ENCODE results near the gene SUGCT. TPM values are rescaled to one million over a fixed set of nuclear protein-coding genes. Genes with fewer than 3 reads are reported as not detected.

Gene SUGCT
- total RNA-seq, 2 experiments from 2014 or later = 2.3 to 2.9 TPM

- Mint-ChIP-seq H3K4me1 (no peaks in the 10 kb centered on the region), H3K27me3 (no peaks in the 10 kb centered on the region), H3K4me3 (no peak overlapping the region), H3K27ac (no peak overlapping the region), H3K9me3 (no peaks in the 10 kb centered on the region), H3K36me3 (no peaks in the 10 kb centered on the region)
- no peak for DNase-seq
Observed at GRCh38 chr7:40722242-40722641, 587.4 kb downstream of the SUGCT start.

- H3K27ac Mint-ChIP-seq = no peak overlapping the region
- no peaks in the 10 kb centered on the region for H3K4me1 Mint-ChIP-seq
- no peaks in the 10 kb centered on the region for H3K9me3 Mint-ChIP-seq
- H3K36me3 Mint-ChIP-seq = no peaks in the 10 kb centered on the region
- H3K27me3 Mint-ChIP-seq = no peaks in the 10 kb centered on the region
- no peak for DNase-seq
- no peak overlapping the region for H3K4me3 Mint-ChIP-seq
Observed at GRCh38 chr7:40723829-40724228, 589.0 kb downstream of the SUGCT start.

GRCh38 chr7:40726559-40726958 is 591.8 kb downstream of the SUGCT start:
- H3K4me3 Mint-ChIP-seq = no peak overlapping the region
- H3K27me3 Mint-ChIP-seq = no peaks in the 10 kb centered on the region
- H3K27ac Mint-ChIP-seq = no peak overlapping the region
- no peak for DNase-seq
- H3K9me3 Mint-ChIP-seq = no peaks in the 10 kb centered on the region
- no peaks in the 10 kb centered on the region for H3K36me3 Mint-ChIP-seq
- H3K4me1 Mint-ChIP-seq = no peaks in the 10 kb centered on the region

GRCh38 chr7:40733114-40733513 is 598.3 kb downstream of the SUGCT start:
- Mint-ChIP-seq H3K9me3 (peaks cover 2% of the 10 kb centered on the region), H3K4me3 (no peak overlapping the region)
- no peak for DNase-seq

GRCh38 chr7:40733578-40733977 is 598.8 kb downstream of the SUGCT start:
- Mint-ChIP-seq H3K27me3 (no peaks in the 10 kb centered on the region), H3K9me3 (peaks cover 2% of the 10 kb centered on the region), H3K36me3 (no peaks in the 10 kb centered on the region), H3K4me3 (no peak overlapping the region), H3K27ac (no peak overlapping the region), H3K4me1 (peaks cover 13% of the 10 kb centered on the region)
- no peak for DNase-seq

More at GRCh38 chr7:40733114-40733513, 598.3 kb downstream of the SUGCT start:
- Mint-ChIP-seq H3K36me3 (no peaks in the 10 kb centered on the region), H3K27me3 (no peaks in the 10 kb centered on the region), H3K4me1 (peaks cover 13% of the 10 kb centered on the region), H3K27ac (no peak overlapping the region)

GRCh38 chr7:40739257-40739656 is 604.5 kb downstream of the SUGCT start:
- no peak for DNase-seq
- H3K36me3 Mint-ChIP-seq = no peaks in the 10 kb centered on the region
- H3K4me3 Mint-ChIP-seq = no peak overlapping the region
- no peaks in the 10 kb centered on the region for H3K27me3 Mint-ChIP-seq
- H3K27ac Mint-ChIP-seq = no peak overlapping the region
- H3K9me3 Mint-ChIP-seq = peaks cover 2% of the 10 kb centered on the region
- H3K4me1 Mint-ChIP-seq = no peaks in the 10 kb centered on the region

- Mint-ChIP-seq H3K4me1 (no peaks in the 10 kb centered on the region), H3K27me3 (no peaks in the 10 kb centered on the region), H3K27ac (no peak overlapping the region), H3K36me3 (no peaks in the 10 kb centered on the region), H3K9me3 (no peaks in the 10 kb centered on the region), H3K4me3 (no peak overlapping the region)
- DNase-seq = no peak
Observed at GRCh38 chr7:40742270-40742669, 607.5 kb downstream of the SUGCT start.

- H3K4me3 Mint-ChIP-seq = no peak overlapping the region
- H3K9me3 Mint-ChIP-seq = no peaks in the 10 kb centered on the region
- H3K4me1 Mint-ChIP-seq = no peaks in the 10 kb centered on the region
- no peak for DNase-seq
- H3K27me3 Mint-ChIP-seq = no peaks in the 10 kb centered on the region
- no peaks in the 10 kb centered on the region for H3K36me3 Mint-ChIP-seq
- no peak overlapping the region for H3K27ac Mint-ChIP-seq
Observed at GRCh38 chr7:40746841-40747556, 612.2 kb downstream of the SUGCT start.

- no peaks in the 10 kb centered on the region for H3K36me3 Mint-ChIP-seq
- H3K27ac Mint-ChIP-seq = no peak overlapping the region
- no peak for DNase-seq
- no peaks in the 10 kb centered on the region for H3K27me3 Mint-ChIP-seq
- no peaks in the 10 kb centered on the region for H3K9me3 Mint-ChIP-seq
- no peak overlapping the region for H3K4me3 Mint-ChIP-seq
- H3K4me1 Mint-ChIP-seq = no peaks in the 10 kb centered on the region
Observed at GRCh38 chr7:40747856-40748255, 613.1 kb downstream of the SUGCT start.

- no peaks in the 10 kb centered on the region for H3K9me3 Mint-ChIP-seq
- no peak for DNase-seq
- no peak overlapping the region for H3K4me3 Mint-ChIP-seq
- H3K36me3 Mint-ChIP-seq = no peaks in the 10 kb centered on the region
- no peaks in the 10 kb centered on the region for H3K4me1 Mint-ChIP-seq
- no peaks in the 10 kb centered on the region for H3K27me3 Mint-ChIP-seq
- H3K27ac Mint-ChIP-seq = no peak overlapping the region
Observed at GRCh38 chr7:40749877-40750276, 615.1 kb downstream of the SUGCT start.

- Mint-ChIP-seq H3K9me3 (no peaks in the 10 kb centered on the region), H3K4me3 (no peak overlapping the region), H3K27ac (no peak overlapping the region), H3K27me3 (no peaks in the 10 kb centered on the region), H3K36me3 (no peaks in the 10 kb centered on the region), H3K4me1 (no peaks in the 10 kb centered on the region)
- no peak for DNase-seq
Observed at GRCh38 chr7:40753455-40753854, 618.6 kb downstream of the SUGCT start.

- no peak for DNase-seq
- Mint-ChIP-seq H3K9me3 (no peaks in the 10 kb centered on the region), H3K4me3 (no peak overlapping the region), H3K27me3 (no peaks in the 10 kb centered on the region), H3K27ac (no peak overlapping the region), H3K36me3 (no peaks in the 10 kb centered on the region), H3K4me1 (no peaks in the 10 kb centered on the region)
Observed at GRCh38 chr7:40755438-40755837, 620.6 kb downstream of the SUGCT start.

- no peaks in the 10 kb centered on the region for H3K4me1 Mint-ChIP-seq
- no peaks in the 10 kb centered on the region for H3K36me3 Mint-ChIP-seq
- H3K9me3 Mint-ChIP-seq = no peaks in the 10 kb centered on the region
- DNase-seq = no peak
- no peaks in the 10 kb centered on the region for H3K27me3 Mint-ChIP-seq
- no peak overlapping the region for H3K4me3 Mint-ChIP-seq
- no peak overlapping the region for H3K27ac Mint-ChIP-seq
Observed at GRCh38 chr7:40757109-40757508, 622.3 kb downstream of the SUGCT start.

GRCh38 chr7:40758590-40758989 is 623.8 kb downstream of the SUGCT start:
- Mint-ChIP-seq H3K9me3 (no peaks in the 10 kb centered on the region), H3K4me1 (no peaks in the 10 kb centered on the region), H3K27ac (no peak overlapping the region), H3K27me3 (no peaks in the 10 kb centered on the region), H3K36me3 (no peaks in the 10 kb centered on the region), H3K4me3 (no peak overlapping the region)
- no peak for DNase-seq

GRCh38 chr7:40760293-40760964 is 625.6 kb downstream of the SUGCT start:
- no peak for DNase-seq
- no peak overlapping the region for H3K4me3 Mint-ChIP-seq
- no peaks in the 10 kb centered on the region for H3K36me3 Mint-ChIP-seq

GRCh38 chr7:40760987-40761386 is 626.2 kb downstream of the SUGCT start:
- Mint-ChIP-seq H3K27me3 (no peaks in the 10 kb centered on the region), H3K4me3 (no peak overlapping the region), H3K9me3 (no peaks in the 10 kb centered on the region), H3K36me3 (no peaks in the 10 kb centered on the region), H3K27ac (no peak overlapping the region), H3K4me1 (peaks cover 2% of the 10 kb centered on the region)
- no peak for DNase-seq

More at GRCh38 chr7:40760293-40760964, 625.6 kb downstream of the SUGCT start:
- H3K4me1 Mint-ChIP-seq = no peaks in the 10 kb centered on the region
- no peaks in the 10 kb centered on the region for H3K9me3 Mint-ChIP-seq
- no peak overlapping the region for H3K27ac Mint-ChIP-seq
- no peaks in the 10 kb centered on the region for H3K27me3 Mint-ChIP-seq
